ENCODE results near the gene FBXO45.

GRCh38 chr3:196596355-196596754 is 27.9 kb downstream of the FBXO45 start:
- TF ChIP-seq, protein P1, sequence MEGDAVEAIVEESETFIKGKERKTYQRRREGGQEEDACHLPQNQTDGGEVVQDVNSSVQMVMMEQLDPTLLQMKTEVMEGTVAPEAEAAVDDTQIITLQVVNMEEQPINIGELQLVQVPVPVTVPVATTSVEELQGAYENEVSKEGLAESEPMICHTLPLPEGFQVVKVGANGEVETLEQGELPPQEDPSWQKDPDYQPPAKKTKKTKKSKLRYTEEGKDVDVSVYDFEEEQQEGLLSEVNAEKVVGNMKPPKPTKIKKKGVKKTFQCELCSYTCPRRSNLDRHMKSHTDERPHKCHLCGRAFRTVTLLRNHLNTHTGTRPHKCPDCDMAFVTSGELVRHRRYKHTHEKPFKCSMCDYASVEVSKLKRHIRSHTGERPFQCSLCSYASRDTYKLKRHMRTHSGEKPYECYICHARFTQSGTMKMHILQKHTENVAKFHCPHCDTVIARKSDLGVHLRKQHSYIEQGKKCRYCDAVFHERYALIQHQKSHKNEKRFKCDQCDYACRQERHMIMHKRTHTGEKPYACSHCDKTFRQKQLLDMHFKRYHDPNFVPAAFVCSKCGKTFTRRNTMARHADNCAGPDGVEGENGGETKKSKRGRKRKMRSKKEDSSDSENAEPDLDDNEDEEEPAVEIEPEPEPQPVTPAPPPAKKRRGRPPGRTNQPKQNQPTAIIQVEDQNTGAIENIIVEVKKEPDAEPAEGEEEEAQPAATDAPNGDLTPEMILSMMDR (conservative IDR thresholded peaks at IDR 0.05 in 1 of 2, IDR thresholded peaks at IDR 0.05 in 1 of 2; ENCODE audit: extremely low read depth in 1 of 2, insufficient read depth in 1 of 2, low read depth in 1 of 2, low read length in 2 of 2): no peak
- no peak for TF ChIP-seq EZH2 (IDR thresholded peaks at IDR 0.05; ENCODE audit: borderline replicate concordance, low read length)
